SH-SY5Y (cell line): ENCODE results near the gene IGF1R.

Source experiments
- GATA2 ChIP-seq: IDR thresholded peaks from 2 replicates; pipeline ENCODE4 v1.6.1; 2011; ENCODE audit warnings: mild to moderate bottlenecking, low read depth, low read length
- GATA3 ChIP-seq: IDR thresholded peaks from 2 replicates; pipeline ENCODE4 v1.6.1; 2011; ENCODE audit warnings: low read depth, mild to moderate bottlenecking, low read length, moderate library complexity

The IGF1R gene

GRCh38 chr15:98781838-98782237 lies 133.5 kb downstream of the IGF1R start:
- TF ChIP-seq GATA3 = no peak
- no peak for TF ChIP-seq GATA2

GRCh38 chr15:98782801-98783200 lies 134.5 kb downstream of the IGF1R start:
- TF ChIP-seq GATA2 (no peak), GATA3 (no peak)

GRCh38 chr15:98785431-98785806 lies 137.1 kb downstream of the IGF1R start:
- TF ChIP-seq GATA2 (no peak), GATA3 (no peak)

GRCh38 chr15:98785807-98786621 lies 137.7 kb downstream of the IGF1R start:
- TF ChIP-seq GATA2 (no peak), GATA3 (no peak)

- TF ChIP-seq GATA2 = no peak
- no peak for TF ChIP-seq GATA3
These were observed 138.4 kb downstream of the IGF1R start for GRCh38 chr15:98786717-98787116.

GRCh38 chr15:98787194-98787593 lies 138.9 kb downstream of the IGF1R start:
- TF ChIP-seq GATA3 = no peak
- no peak for TF ChIP-seq GATA2

GRCh38 chr15:98787936-98788757 lies 139.8 kb downstream of the IGF1R start:
- TF ChIP-seq GATA2 (no peak), GATA3 (no peak)

- TF ChIP-seq GATA2 (no peak), GATA3 (no peak)
These were observed 140.7 kb downstream of the IGF1R start for GRCh38 chr15:98789020-98789419.

GRCh38 chr15:98790270-98790669 lies 141.9 kb downstream of the IGF1R start:
- TF ChIP-seq GATA3 = no peak
- no peak for TF ChIP-seq GATA2

- TF ChIP-seq GATA2 (no peak), GATA3 (no peak)
These were observed 142.8 kb downstream of the IGF1R start for GRCh38 chr15:98791046-98791701.

GRCh38 chr15:98792117-98792516 lies 143.8 kb downstream of the IGF1R start:
- no peak for TF ChIP-seq GATA3
- no peak for TF ChIP-seq GATA2

- TF ChIP-seq GATA2 (no peak), GATA3 (no peak)
These were observed 145.9 kb downstream of the IGF1R start for GRCh38 chr15:98794211-98794610.

- TF ChIP-seq GATA3 (no peak), GATA2 (no peak)
These were observed 146.4 kb downstream of the IGF1R start for GRCh38 chr15:98794748-98795147.

GRCh38 chr15:98795980-98796379 lies 147.6 kb downstream of the IGF1R start:
- TF ChIP-seq GATA3 (no peak), GATA2 (no peak)
